Naive B cell (primary cell): ENCODE results near the gene SMC1B. TPM values are rescaled to one million over a fixed set of nuclear protein-coding genes. Genes with fewer than 3 reads are reported as not detected.
"Not testable (repeated sequence)": the region's sequence is repeated elsewhere in the genome, so short reads cannot be mapped to it uniquely, and the experiment has no call there.

Experiments
- ATAC-seq, 2 donors: fragments of 150-1000 bp; cut with Tn5 transposase; 2 replicates each; pipeline ENCODE4 v1.10.0; 2021; ENCODE audit warnings: low read depth in 2 of 2, mild to moderate bottlenecking in 2 of 2, moderate library complexity in 2 of 2
- DNase-seq: peaks from one replicate; pipeline ENCODE4 v3.0.0; 2022
- H3K27ac Mint-ChIP-seq, 6 donors: one replicate each; pipeline ENCODE4 v1.8.0; 2020 to 2022; ENCODE audit warnings: mild to moderate bottlenecking in 6 of 6, mixed read lengths in 6 of 6, moderate library complexity in 5 of 6, inconsistent platforms in 2 of 6
- H3K27me3 Mint-ChIP-seq, 3 donors: one replicate each; pipeline ENCODE4 v1.8.0; 2021 to 2022; ENCODE audit warnings: mixed read lengths in 3 of 3, mild to moderate bottlenecking in 1 of 3
- H3K36me3 Mint-ChIP-seq, 2 donors: one replicate each; pipeline ENCODE4 v1.8.0; 2020 to 2022; ENCODE audit warnings: mixed read lengths in 2 of 2, inconsistent platforms in 1 of 2, mild to moderate bottlenecking in 1 of 2
- H3K4me1 Mint-ChIP-seq, 3 donors: one replicate each; pipeline ENCODE4 v1.8.0; 2020 to 2022; ENCODE audit warnings: mixed read lengths in 3 of 3, inconsistent platforms in 1 of 3, mild to moderate bottlenecking in 1 of 3, moderate library complexity in 1 of 3
- H3K4me3 Mint-ChIP-seq, 8 donors: one replicate each; pipeline ENCODE4 v1.8.0; 2020 to 2022; ENCODE audit warnings: mild to moderate bottlenecking in 8 of 8, mixed read lengths in 8 of 8, moderate library complexity in 8 of 8, inconsistent platforms in 2 of 8
- H3K9me3 Mint-ChIP-seq, 7 donors: one replicate each; pipeline ENCODE4 v1.8.0; 2020 to 2022; ENCODE audit warnings: mixed read lengths in 7 of 7, mild to moderate bottlenecking in 5 of 7, inconsistent platforms in 2 of 7, moderate library complexity in 1 of 7
- polyA plus RNA-seq, 6 donors: library from polyadenylated mRNA; unstranded; fragments of 300-500 nt; fragmentation: Illumina TruSeq; gene quantifications; one replicate each; pipeline ENCODE4 v1.2.3, GENCODE V29; 2021; ENCODE audit warnings: low read depth in 6 of 6

SMC1B gene
- polyA plus RNA-seq, 6 donors from 2014 or later: not detected

DNA sequence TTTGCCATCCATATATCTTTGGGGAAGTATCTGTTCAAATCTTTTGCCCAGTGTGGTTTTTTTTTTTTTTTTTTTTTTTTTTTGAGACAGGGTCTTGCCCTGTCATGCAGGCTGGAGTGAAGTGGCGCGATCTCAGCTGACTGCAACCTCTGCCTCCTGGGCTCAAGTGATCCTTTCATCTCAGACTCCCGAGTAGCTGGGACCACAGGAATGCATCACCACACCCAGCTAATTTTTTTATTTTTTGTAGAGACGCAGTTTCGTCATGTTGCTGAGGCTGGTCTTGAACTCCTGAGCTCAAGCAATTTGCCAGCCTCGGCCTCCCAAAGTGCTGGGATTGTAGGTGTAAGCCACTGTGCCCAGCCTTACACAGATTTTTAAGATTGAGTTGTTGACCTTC lies 108.4 kb downstream of the SMC1B start:
- Mint-ChIP-seq H3K27me3 (no peaks in the 10 kb centered on the region), H3K36me3 (no peaks in the 10 kb centered on the region), H3K9me3 (no peaks in the 10 kb centered on the region), H3K27ac (no peak overlapping the region), H3K4me1 (peaks cover 8 to 12% (median 12%) of the 10 kb centered on the region in 3 donors), H3K4me3 (no peak overlapping the region)
- no peak for DNase-seq
- no peak for ATAC-seq

DNA sequence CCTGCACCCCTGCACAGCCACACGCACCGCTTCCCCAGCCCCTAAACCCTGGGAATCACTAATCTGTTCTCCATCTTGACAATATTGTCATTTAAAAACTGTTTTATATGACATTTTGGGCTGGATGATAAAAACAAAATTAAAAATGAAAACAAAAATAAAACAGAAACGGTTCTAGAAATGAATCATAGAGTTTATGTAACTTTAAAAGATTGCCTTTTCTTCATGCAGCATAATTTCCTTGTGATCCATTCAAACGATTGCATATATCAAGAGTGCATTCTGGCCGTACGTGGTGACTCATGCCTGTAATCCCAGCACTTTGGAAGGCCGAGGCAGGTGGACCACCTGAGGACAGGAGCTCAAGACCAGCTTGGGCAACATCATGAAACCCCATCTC lies 110.2 kb downstream of the SMC1B start:
- Mint-ChIP-seq H3K4me1 (peaks cover 0 to under 1% (median 0%) of the 10 kb centered on the region in 3 donors), H3K9me3 (no peaks in the 10 kb centered on the region), H3K4me3 (no peak overlapping the region), H3K27me3 (no peaks in the 10 kb centered on the region), H3K36me3 (no peaks in the 10 kb centered on the region), H3K27ac (peak overlapping the region in 1 of 6 donors; percentile 66)
- no peak for ATAC-seq
- no peak for DNase-seq

DNA sequence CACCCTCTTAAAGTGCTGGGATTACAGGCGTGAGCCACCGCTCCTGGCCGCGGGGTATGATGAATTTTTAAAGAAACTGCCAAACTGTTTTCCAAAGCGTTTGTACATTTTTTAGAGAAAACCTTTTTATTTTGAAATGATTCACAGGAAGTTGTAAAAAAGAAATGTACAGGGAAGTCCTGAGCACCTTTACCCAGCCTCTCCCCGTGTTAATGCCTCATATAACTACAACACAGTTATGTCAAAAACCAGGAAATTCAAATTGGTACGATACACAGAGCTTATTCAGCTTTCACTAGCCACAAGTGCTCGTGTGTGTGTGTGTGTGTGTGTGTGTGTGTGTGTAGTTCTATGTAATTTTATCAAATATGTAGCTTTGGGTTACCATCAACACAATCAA lies 110.6 kb downstream of the SMC1B start:
- Mint-ChIP-seq H3K9me3 (no peaks in the 10 kb centered on the region), H3K27ac (no peak overlapping the region), H3K4me3 (no peak overlapping the region), H3K4me1 (peaks cover 0 to 3% (median 0%) of the 10 kb centered on the region in 3 donors), H3K27me3 (no peaks in the 10 kb centered on the region), H3K36me3 (no peaks in the 10 kb centered on the region)
- no peak for ATAC-seq
- DNase-seq: no peak

DNA sequence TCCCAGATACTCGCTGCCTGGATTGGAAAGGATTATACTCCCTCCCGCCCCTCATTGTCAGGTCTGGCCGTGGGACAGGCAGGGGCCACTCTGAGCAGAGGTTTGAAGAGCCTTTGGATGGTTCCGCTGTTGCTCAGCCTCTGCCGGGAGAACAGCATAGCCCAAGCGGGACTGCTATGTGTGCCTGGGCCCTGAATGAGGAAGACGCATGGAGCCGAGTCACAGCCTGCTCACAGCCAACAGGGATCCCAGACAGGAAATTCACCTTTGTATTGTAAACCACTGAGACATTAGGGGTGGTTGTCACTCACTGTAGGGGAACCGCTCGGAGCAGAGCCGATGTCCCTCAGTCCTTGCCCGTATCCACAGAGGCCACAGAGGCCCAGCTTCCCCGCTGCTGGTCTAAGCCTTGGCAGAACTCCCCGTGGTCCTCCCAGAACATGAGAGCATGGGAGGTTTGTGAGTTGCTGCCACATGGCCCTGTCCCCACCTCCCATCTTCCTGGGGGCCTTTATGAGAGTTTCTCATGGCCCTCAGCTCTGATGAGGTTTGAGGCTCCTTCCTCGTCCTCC lies 114.4 kb downstream of the SMC1B start:
- ATAC-seq (no peak), DNase-seq (no peak)
- H3K36me3 Mint-ChIP-seq: no peaks in the 10 kb centered on the region
- H3K9me3 Mint-ChIP-seq: no peaks in the 10 kb centered on the region
- no peaks in the 10 kb centered on the region for H3K27me3 Mint-ChIP-seq
- no peak overlapping the region for H3K4me3 Mint-ChIP-seq
- H3K27ac Mint-ChIP-seq: no peak overlapping the region
- peaks cover 9 to 34% (median 18%) of the 10 kb centered on the region in 3 donors for H3K4me1 Mint-ChIP-seq

DNA sequence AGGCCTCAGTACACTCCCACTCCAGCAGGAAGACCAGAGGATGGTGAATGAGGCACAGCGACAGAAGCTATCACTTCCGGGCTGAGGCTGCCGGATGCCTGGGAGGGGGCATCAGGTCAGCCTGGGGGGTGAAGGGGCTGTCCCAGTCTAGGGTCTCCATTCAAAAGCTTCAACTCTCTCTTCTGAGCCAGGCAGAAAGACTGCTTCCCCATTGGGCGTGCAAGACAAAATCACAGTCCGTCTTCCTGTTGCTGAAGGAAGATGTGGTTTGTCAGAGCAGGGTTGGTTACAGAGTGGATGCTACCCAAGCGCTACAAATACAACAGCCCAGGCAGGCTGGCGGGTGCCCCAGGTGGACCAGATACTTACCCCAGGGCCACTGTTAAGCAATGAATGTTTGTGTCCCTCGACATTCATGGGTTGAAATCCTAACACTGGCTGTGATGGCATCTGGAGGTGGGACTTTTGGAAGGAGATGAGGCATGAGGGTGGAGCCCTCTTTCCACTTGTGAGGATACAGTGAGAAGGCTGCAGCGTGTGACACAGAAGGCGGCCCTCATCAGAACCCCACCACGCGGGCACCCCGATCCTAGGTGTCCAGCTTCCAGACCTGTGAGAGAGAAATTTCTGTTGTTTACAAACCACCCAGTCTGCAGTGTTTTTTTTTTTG lies 116.6 kb downstream of the SMC1B start:
- H3K9me3 Mint-ChIP-seq: no peaks in the 10 kb centered on the region
- ATAC-seq (peak; percentile 96 to 97), DNase-seq (peak; percentile 66)
- no peaks in the 10 kb centered on the region for H3K36me3 Mint-ChIP-seq
- H3K4me1 Mint-ChIP-seq: peaks cover 16 to 34% (median 18%) of the 10 kb centered on the region in 3 donors
- peak overlapping the region; percentile 70 to 97 (median 90) for H3K27ac Mint-ChIP-seq
- no peaks in the 10 kb centered on the region for H3K27me3 Mint-ChIP-seq
- H3K4me3 Mint-ChIP-seq: peak overlapping the region in 7 of 8 donors; percentile 36 to 80 (median 72)

DNA sequence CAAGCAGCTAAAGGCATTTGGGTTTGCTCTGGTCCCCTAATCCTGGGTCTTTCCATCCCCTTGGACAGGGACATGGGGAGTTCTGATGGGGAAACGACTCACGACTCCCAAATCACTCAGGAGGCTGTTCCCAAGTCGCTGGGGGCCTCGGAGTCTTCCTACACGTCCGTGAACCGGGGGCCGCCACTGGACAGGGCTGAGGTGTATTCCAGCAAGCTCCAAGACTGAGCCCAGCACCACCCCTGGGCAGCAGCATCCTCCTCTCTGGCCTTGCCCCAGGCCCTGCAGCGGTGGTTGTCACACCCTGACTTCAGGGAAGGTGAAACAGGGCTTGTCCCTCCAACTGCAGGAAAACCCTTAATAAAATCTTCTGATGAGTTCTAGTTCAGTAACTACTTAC lies 117.9 kb downstream of the SMC1B start:
- no peaks in the 10 kb centered on the region for H3K36me3 Mint-ChIP-seq
- peak overlapping the region in 3 of 6 donors; percentile 42 to 62 (median 42) for H3K27ac Mint-ChIP-seq
- no peak for DNase-seq

DNA sequence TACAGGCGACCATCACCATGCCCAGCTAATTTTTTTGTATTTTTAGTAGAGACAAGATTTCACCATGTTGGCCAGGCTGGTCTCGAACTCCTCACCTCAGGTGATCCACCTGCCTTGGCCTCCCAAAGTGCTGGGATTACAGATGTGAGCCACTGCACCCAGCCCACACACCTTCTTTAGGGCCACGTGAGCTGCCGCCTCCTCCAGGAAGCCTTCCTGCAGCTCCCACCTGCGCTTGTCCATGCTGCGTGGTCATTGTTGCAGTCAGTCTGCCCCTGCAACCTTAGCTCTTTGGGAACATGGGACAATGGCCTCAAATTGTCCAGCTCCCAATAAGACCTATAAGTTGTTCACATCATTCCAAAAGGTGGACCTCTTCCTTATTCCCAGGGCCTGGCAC lies 118.4 kb downstream of the SMC1B start:
- ATAC-seq, H3K4me3 Mint-ChIP-seq, H3K36me3 Mint-ChIP-seq, H3K27me3 Mint-ChIP-seq, H3K9me3 Mint-ChIP-seq, DNase-seq: not testable (repeated sequence)
- H3K4me1 Mint-ChIP-seq: peaks cover 16 to 34% (median 18%) of the 10 kb centered on the region in 3 donors
- H3K27ac Mint-ChIP-seq: peak overlapping the region in 2 of 6 donors; percentile 24 to 42

More for the DNA sequence above, 117.9 kb downstream of the SMC1B start:
- no peak for ATAC-seq
- peak overlapping the region in 2 of 8 donors; percentile 43 to 45 for H3K4me3 Mint-ChIP-seq
- no peaks in the 10 kb centered on the region for H3K9me3 Mint-ChIP-seq
- H3K4me1 Mint-ChIP-seq: peaks cover 16 to 34% (median 18%) of the 10 kb centered on the region in 3 donors
- H3K27me3 Mint-ChIP-seq: no peaks in the 10 kb centered on the region

Other genes with a start within 250 kb of the SMC1B start
- gene NUP50, start 249.7 kb downstream of the SMC1B start, polyA plus RNA-seq: 10 to 100 TPM; 26.9 to 49.7 (median 39.1) TPM
- gene KIAA0930, start 172.7 kb downstream of the SMC1B start, polyA plus RNA-seq: 1 to 10 TPM; 2.8 to 5.7 (median 5.0) TPM
- gene UPK3A, start 128.7 kb downstream of the SMC1B start, polyA plus RNA-seq: under 1 TPM in 2 of 6 donors, not detected in 4; 0.55 to 0.57 TPM
- gene FAM118A, start 103.7 kb downstream of the SMC1B start, polyA plus RNA-seq: 10 to 100 TPM; 11.2 to 72.1 (median 37.0) TPM
- gene RIBC2, start 94 bp upstream of the SMC1B start, polyA plus RNA-seq: under 1 TPM in 1 of 6 donors, not detected in 5; 0.20 TPM
- gene FBLN1, start 89.3 kb upstream of the SMC1B start, polyA plus RNA-seq: not detected